ENCODE measurements around the gene CDH26.

Gene CDH26

DNA sequence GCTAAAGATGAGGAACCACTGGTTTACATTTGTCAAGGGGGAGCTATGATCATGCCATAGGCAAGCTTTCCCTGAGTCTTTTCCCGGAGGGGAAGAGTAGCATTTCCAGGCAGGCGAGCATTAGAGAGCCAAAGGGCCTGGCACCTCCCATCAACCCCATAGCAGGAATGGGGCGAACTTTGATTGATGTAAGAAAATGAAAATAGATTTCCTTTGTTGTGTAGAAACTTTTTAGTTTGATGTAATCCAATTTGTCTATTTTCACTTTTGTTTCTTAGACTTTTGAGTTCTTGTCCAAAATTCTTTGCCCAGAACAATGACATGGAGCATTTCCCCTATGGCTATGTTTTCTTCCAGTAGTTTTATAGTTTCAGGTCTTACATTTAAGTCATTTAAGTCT, 85.2 kb downstream of the CDH26 start:
- no peak for DNase-seq

DNA sequence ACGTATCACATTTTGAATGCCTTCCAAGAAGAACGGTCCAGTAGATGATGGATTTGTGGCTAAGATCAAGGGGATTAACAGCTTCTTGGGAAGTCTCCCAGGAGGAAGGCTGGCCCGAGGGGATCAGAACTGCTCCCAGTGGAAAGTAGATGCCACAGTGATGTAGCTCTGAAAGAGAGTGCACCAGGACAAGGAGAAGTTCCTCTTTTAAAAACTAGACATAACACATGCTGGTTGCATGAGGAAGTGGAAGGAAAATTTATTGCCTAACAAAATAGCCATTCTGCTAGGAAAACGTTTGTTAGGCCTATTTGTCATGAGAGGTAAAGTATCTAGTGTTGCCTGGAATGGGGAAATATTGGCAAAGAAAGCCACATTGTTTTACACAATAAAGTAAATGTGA, 87.8 kb downstream of the CDH26 start:
- no peak for DNase-seq

DNA sequence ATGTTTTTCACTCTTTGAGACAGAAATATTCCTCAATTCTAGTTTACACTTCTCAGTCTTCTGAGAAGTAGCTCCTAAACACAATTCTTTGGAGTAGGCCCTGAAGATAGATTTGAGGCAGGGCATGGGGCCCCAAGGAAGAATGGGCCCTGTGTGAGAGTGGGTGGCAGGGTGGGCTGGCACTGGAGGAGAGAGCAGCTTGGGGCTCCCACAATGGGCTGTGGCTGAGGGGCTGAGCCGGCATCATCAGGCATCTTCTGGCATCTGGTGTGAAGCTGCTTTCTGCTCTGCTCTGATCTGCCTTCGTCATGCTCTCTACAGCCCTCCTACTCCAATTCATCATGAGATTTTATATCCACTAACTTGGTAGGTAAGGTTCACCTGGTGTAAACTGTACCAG, 88.2 kb downstream of the CDH26 start:
- DNase-seq = no peak

DNA sequence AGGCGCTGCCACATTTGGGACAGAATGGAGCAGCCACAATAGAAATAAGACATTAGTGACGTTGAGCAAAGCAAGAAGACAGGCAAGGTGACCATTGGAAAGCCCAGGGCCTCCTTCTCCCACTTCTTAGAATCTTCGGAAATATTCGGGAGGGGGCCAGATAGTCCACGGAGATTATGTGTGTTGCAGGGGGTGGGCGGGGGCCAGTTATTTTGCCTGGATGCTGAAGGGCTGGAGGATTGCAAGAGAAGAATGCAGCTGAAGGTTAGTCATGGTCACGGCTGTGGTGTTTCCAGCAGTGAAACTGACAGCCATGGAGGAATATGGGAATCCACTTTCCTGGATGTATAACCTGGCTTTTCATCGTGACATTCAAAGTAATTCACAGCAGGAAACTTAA, 88.6 kb downstream of the CDH26 start:
- no peak for DNase-seq

DNA sequence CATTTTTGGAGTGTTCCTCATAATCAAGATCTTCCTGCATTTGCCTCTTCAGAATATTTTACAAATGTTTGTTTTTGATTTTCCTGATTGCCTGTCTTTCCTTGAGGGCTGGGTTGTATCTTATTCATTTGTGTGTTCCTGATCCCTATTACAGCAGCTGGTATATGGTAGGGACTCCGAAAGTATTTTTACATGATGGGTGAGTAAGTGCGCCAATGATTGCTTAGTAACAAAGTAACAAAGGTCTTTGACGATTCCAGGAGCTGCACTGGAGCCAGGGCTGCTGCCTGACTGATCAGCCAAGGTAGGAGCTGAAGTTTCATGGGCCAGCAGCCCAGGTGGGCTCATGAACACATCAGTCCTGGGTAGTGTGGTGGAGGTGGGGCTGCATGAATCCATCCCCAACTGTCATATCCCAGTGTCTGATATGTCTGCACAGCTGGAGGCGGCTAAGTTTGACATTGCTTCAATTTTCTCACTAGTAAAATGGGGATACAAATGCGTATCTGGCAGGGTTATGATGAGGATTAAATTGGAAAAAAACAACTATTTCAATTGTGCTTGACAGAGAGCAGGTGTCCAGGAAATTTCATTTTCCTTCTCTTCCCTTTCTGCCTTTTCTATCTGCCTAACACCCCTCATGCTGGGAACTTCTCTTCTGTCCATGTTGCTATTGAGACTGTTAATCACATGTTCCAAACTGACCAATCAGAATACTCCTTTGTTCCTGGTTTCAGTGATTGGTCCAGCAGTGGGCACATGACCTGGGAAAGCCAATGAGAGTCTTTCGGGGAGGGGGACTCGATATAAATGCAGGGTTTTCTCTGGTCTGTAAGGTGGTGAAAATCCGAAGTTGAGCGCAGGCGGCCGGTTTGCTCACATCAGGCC, 90.7 kb downstream of the CDH26 start:
- DNase-seq = no peak

DNA sequence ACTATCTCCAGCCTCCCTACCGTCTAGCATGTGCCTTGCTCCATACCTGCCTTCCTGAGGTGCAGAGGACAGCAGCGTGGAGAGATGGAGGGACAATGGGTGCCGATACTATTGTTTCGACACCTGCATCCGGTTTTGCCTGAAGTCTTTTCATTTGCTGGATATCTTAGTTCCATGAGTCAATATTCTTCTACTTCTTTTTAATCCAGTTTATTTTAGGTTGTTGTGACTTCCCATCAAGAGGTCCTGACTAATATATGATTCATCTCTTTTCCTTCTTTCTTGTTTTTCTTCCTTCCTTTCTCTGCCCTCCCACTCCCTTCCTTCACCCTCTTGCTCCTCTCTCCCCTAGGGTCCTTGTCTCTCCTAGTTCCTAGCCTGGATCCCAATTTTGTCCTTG, 91.4 kb downstream of the CDH26 start:
- no peak for DNase-seq

GRCh38 chr20:60050193-60050947, 92.1 kb downstream of the CDH26 start:
- DNase-seq = no peak

GRCh38 chr20:60051911-60052310, 93.7 kb downstream of the CDH26 start:
- DNase-seq = no peak

DNA sequence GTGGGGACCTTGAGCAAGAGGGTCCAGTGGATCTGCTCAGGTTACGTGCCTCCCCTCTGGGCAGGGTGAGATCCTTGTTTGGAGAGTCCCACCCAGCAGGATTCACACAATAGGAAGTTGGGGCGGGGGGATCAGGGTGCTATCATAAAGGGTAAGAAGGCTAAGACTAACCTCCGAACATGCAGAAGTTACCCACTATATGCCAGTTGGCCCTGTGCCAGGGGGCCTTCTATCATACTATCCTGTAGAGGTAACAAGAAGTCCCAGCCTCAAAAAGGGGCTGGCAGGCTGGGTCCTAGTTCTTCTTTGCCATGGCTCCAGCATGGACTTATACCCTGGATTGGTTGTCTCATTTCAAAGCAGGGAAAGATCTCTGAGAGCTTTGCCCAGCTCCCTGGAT, 94.1 kb downstream of the CDH26 start:
- no peak for DNase-seq

DNA sequence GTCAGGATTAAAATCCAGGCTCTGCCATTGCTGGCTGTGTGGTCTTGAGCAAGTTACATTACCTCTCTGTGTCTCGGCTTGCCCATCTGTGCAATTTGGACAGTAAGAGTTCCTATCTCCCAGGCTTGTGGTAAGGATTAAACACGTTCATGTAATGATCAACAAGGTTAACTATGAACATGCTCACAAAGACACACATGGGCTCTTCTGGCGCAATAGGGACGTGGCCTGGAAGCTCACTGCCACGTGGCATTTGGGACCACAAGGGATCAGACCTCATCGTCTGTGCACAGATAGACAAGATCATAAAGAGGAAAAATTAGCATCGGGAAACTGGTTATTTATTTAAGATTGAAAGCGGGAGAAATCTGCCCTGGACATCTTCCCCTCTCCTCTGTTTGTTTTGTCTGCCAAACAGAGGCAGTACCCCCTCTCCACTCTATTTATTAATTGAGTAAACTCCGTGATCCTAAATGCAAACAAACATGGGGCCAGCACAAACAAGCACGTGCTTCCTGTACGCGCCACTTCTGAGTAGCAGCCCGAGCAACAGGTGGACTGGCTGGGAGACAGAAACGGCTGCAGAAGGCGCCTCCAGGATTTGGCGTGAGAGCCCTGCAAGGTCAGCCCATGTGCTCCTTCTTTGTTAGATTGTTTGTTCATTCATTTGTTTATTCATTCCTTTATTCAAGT, 95.0 kb downstream of the CDH26 start:
- no peak for DNase-seq

DNA sequence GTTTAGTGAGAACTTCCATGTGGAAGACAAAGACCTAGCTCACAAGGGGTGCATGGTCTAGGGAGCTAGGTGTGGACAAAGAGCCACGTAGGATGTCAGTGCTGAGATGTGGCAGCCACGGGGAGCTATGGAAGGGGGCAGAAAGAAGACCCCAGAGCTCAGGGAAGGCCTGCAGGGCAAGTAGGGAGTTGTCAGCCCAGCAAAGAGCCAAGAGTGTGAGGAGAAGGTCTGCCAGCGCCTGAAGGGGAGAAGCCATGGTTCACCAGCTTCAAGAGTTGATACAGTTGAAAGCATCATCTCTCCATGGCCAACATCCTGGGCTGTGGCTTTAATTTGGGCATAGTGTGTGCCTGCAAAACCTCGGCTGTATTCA, 95.6 kb downstream of the CDH26 start:
- no peak for DNase-seq

DNA sequence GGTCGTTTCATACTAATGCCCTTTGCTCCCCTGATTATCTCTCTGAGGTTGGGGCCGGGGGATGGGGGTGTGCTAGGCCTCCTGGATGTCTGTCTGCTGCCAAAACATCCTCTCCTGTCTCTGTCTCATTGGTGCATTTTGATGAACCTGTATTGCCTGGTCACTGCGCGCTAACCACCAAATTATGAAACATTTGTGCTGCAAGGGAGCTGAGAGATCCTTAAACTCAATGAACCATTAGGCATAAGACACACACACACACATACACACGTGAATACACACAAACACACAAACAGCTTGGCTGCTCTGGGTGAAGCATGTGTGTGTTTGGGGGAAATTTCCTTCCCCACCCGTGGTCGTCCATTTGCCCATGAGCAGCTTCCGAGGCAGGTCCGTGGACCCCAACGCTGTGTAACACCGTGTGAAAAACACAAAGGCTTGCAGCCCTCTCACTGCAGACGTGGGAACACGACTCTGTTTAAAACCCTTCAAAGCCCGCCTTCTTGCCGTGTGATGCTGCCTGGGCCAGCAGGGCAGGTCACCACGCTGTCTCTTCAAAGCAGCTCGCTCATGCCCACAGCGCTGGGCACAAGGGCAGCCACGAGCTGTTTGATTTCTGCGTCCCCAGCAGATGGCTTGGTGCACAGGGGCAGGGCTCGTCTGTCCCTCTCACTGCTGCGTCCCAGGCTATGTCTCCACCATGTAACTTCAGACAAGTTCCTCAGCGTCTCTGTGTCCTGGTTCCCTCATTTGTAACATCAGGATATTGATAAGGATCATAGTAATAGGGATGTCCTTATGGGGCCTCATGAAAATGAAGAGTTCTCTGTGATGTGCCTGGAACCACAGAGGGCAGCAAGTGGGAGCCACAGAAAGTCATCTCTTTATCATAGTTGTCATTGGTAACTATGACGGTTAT, 96.8 kb downstream of the CDH26 start:
- DNase-seq = no peak

DNA sequence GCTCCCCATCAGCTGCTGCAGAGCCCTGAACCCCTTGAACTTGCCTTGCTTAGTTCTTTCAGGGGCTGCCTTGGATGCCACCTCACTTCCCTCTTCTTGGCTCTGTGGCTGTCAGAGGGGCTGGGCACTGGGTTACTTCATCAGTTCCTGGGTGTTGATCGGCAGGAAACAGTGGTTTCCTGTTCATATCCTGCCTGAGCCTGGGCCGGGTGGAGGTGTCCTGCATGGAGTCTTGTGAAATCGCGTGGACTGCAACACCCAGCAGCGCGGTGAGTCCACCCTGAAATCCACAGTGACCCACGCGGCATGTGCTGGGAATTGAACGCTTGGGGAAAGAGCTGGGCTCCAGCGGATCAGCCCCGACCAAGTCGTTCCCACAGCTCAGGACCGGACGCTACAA, 97.5 kb downstream of the CDH26 start:
- DNase-seq = peak in 14 of 56 donors; percentile 4 to 50 (median 20)

GRCh38 chr20:60056407-60057122, 98.3 kb downstream of the CDH26 start:
- no peak for DNase-seq

- peak in 45 of 56 donors; percentile 14 to 82 (median 41) for DNase-seq
These were observed 99.1 kb downstream of the CDH26 start for GRCh38 chr20:60057123-60057865.

- DNase-seq = peak in 17 of 56 donors; percentile 4 to 60 (median 23)
These were observed 99.9 kb downstream of the CDH26 start for GRCh38 chr20:60057866-60058807.

- DNase-seq = no peak
These were observed 100.7 kb downstream of the CDH26 start for GRCh38 chr20:60058879-60059278.

GRCh38 chr20:60060006-60060557, 101.9 kb downstream of the CDH26 start:
- no peak for DNase-seq

All from nucleus accumbens (tissue), 56 donors.